ENCODE results near the gene CST4. TPM values are rescaled to one million over a fixed set of nuclear protein-coding genes. Genes with fewer than 3 reads are reported as not detected.
"Not testable (repeated sequence)": the region's sequence is repeated elsewhere in the genome, so short reads cannot be mapped to it uniquely, and the experiment has no call there.

Gene CST4
- total RNA-seq, 1 donor from 2014 or later = not detected

DNA sequence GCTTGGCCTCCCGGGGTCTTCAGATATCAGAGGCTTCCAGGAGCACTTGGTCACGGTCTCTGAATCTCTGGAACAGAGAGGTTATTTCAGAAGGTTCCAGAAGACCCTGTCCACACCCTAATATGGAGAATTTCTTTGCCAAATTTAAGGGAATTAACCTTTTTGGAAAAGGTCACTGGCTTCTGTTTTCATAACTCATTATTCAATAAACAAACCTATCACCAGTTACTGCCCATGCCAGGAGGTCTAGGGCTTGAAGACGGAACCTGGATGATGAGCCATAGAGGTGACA is 507 bp upstream of the CST4 start:
- no peak for DNase-seq (ENCODE audit: low read depth)

DNA sequence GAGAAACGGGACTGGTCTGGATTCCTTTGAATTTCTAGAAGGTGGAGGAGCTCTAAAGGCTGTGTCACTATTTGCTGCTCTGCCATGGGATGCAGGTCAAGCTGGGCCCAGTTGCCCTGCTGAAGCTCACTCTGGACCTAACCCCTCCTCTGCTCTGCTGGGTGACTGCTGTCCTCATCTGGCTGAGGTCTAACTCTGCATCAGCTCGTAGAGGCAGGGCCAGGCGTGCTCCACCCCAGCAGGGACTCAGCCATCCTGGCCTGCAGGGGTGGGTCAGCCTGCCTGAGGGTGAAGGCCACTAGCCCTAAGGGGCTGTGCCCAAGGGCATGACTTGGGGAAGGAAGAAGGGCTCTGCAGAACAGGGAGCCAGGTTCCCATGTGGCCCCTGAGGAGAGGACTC is 852 bp downstream of the CST4 start:
- no peak for DNase-seq (ENCODE audit: low read depth)

DNA sequence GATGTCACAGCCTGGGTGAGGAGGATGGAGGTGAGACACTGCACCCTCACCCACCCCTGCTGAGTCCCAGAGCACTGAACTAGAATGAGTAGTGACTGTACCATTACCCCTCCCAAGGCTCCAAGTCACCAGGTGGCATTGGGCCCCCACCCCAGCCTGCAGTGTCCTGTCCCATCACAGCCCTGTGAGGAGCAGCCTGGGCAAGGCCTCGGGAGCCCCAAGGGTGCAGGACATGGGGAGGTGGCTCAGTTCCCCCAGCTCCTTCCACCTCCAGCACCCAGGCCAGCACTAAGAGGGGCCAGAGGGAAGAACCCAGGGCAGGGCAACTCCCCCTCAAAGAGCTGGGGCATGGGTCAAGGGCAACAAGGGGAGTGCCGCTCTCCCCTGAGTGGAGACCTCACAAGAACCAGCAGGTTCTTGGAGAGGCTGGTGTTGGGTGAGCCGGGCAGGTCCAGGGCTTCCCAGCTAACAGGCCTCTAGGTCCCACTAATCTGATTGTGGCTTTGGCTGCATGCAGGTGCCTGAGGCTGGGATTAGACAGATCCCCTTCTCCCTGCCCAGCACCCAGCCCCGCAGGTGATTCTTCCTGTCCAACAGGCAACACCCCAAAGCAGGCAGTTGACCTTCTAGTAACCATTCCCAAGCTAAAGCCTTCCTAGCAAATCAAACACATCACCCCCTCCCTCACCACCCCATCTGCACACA is 2.6 kb downstream of the CST4 start:
- DNase-seq (ENCODE audit: low read depth) = no peak

DNA sequence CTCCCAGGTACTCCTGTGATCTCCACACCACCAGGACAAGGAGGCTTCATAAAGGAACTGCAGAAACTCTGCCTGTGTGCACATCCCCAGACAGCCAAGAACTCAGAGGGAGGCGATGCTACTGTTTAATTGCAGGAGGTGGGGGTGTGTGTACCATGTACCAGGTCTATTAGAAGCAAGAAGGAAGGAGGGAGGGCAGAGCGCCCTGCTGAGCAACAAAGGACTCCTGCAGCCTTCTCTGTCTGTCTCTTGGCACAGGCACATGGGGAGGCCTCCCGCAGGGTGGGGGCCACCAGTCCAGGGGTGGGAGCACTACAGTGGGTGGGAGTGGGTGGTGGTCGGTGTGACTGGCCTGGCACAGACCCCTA is 3.3 kb downstream of the CST4 start:
- DNase-seq (ENCODE audit: low read depth) = not testable (repeated sequence)

DNA sequence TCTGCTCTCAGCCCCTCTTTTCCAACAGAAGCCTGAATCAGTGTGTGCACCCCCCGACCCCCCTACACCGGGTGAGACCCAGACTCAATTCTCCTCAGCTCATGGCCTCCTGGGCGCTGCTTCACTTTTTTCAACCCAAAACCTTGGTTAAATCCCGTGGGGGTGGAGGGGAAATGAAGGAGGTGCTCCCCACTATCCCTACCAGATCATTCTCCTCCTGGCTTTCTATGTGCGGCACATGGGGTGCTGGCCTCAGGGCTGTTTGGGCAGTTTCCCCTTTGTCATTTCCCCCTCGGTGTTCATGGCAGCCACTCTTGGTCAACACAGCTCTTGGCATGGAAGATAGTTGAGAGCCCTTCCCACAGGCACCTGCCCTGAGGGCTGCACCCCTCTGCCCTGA is 4.6 kb downstream of the CST4 start:
- DNase-seq (ENCODE audit: low read depth) = no peak

DNA sequence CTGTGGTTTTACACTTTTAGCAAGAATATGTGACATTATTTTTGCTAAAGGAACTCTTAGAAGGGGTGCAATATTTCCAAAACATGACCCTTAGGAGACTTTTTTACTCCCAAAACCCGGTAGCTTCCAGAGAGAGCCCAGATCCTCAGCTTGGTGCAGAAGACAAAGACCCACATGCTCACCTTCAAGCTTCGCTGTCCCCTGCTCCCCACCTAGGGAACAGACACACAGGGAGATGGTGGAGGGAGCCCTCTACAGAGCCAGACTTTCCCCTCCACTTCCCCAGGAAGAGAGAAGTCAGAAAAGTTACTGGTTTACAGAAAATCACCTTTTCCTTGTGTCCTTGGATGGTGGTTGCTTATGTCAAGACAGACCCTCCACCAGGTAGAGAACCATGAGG is 5.0 kb downstream of the CST4 start:
- no peak for DNase-seq (ENCODE audit: low read depth)

DNA sequence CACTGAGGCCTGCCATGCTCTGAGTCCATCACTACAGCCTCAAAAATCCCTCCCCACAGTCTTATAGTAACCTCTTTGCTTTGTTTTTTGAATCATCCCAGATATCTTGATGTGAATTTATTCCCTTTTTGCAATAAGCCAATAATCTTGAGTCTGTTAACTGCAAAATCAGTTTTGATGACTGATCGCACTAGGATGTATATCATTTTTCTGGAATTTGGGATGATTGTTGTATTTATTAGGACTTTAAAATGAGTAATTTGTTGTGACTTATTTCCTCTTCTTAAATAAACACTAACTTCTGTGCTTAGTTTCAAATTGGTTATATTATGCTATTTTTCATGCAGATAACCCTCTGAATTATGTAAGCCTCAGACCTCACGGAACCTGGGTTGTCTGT is 5.6 kb downstream of the CST4 start:
- no peak for DNase-seq (ENCODE audit: low read depth)

DNA sequence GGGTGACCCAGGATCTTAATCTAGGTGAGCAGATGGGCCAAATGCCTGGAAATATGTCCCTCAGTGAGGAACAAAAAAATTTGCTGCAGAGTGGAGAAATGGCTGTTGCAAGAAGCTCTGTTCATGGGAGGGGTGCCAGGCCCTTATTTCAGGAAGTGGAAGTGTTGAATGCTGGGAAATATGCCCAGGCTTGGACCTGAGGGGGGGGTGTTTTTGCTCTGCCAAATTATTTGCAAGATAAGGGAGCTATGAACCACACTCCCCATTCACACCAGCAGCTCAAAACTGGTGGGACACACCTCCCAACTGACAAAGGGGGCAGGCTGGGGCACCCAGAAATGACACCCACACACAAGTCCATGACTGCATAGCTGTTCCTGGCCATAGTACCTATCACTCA is 8.7 kb downstream of the CST4 start:
- DNase-seq (ENCODE audit: low read depth) = no peak

DNA sequence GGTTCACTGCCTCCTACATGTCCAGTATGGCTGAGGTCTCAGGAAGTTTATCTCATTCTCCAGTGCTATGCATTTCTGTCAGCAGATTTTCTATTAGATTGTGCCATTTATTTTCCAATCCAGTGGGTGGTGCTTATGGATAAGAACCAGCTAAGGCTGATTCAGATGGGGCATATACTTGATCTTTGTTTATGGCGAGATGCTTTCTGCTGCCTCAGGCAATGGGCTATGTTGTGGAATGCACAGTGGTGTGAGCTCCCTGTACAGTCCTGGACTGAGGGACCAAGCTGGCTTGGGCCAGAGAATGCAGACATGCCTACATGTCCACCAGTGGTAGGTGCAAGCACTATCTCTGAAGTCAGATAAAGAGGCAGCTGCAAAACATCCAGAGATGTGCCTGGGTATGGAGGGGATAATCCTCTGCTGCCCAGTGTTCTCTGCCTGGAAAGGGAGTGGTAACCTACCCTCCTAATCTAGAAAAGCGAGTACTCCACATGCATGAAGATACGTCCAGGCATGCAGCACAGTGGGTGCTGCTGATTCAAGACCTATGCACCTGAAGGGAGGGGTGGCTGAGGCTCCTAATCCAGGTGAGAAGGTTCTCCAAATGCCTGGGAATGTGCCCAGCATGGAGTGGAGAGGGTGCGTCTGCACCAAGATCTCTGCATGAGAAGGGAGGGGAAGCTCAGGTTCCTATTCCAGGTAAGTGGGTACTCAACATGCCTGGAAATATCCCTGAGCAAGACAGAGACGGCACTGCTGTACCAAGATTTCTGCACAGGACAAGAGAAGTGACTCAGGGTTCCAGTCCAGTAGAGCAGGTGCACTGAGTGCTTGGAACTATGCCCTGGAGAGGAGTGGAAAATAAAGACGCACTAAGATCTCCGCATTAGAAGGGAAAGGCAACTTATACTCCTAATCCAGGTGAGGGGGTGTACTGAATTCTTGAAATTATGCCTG is 9.4 kb downstream of the CST4 start:
- DNase-seq (ENCODE audit: low read depth) = no peak

DNA sequence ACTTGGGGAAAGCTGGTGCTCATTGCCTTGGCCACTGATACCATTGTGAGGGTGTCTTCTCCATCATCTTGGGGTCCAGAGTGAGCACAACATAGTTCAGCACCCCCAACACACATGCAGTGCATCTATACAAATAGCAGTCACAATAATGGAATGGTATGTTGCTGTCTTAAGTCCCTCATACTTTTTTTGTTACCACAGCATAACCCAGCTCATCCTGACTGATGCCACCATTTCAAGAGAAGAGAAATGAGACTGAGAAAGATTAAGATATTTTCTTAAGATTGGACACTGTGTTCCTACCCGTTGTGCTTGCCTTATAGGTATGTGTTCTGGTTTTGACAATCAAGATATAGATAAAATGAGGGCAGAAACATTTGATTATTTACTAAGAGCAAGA is 15.6 kb downstream of the CST4 start:
- DNase-seq (ENCODE audit: low read depth) = no peak

DNA sequence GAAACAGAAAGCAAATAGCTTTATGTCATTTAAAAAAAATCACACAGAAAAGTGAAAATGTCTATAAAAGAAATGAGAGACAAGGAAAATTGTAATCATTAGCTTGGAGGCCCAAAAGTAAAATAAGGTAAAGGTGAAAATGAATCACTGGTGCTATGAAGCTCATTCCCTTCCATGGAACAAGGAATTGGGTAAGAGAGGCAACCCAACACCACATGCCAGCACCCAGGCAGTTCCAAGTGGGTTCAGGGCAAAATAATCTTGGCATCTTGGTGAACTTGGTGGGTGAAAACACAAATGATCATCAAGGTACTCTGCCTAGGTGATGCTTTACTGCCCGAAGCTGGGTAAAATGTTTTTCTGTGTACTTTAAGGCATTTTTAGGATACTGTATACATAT is 16.7 kb downstream of the CST4 start:
- DNase-seq (ENCODE audit: low read depth) = no peak

DNA sequence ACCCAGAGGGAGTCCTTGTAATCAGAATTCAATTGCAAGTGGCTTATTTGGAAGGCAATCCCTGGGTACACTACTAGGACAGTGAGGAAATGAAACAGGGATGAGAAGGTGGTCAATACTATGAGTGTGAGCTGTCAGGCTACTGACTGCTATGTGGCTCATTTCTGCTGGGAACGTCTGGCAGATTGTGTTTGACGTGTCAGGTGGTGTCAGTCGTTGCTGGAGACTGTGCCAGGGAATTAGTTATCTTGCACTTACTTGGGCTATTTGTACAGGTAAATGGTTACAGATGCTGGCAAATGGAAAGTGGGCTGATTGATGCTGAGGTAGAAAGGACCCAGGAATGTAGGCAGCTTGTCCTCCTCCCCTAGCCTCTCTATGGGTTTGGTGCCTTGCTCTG is 17.4 kb downstream of the CST4 start:
- no peak for DNase-seq (ENCODE audit: low read depth)

DNA sequence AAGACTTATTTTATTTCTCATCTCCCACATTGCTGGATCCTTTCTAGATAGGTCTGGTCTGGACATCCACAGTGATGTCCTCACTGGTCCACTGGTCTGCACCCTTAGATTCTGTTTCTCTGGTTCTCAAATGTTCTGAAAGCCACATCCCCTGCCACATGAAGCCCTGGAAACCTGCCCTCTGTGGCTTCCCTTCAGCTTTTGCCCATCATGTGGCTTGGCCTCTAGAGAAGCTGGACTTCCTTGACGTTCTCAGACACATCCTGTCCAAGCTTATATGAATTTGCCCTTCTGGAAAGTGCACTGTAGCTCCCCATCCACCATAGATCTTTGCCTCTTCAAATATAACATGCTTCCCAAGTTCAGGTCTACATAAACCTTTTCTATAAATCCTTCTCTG is 18.5 kb downstream of the CST4 start:
- DNase-seq (ENCODE audit: low read depth) = no peak

DNA sequence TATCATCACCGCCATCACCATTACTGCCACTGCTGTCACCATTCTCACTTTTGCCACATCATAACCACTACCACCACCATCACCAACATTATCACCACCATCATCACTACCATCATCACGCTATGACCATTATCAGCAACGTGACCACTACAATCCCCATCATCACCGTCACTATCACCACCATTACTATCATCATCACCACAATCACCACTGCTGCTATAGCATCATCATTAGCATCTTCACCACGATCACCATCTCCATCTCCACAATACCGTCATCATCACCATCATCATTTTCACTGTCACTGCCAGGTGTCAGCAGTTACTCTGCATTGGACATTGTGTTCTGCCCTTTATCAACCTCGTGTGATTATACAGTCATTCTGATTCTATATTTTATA is 19.0 kb downstream of the CST4 start:
- no peak for DNase-seq (ENCODE audit: low read depth)

DNA sequence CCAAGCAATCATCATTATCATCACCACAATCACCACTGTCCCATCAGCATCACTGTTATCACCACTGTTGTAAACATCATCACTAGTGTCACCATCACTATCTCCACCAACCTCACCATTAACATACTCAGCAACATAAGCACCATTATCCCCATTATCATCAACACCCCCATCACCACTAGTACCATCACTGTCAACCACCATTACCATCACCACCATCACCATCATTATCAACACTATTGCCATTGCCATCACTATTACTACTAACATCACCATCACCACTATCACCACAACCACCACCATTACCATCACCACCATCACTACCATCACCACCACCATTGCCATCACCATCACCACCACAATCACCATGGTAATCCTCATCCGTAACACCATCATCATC is 19.5 kb downstream of the CST4 start:
- DNase-seq (ENCODE audit: low read depth) = no peak

DNA sequence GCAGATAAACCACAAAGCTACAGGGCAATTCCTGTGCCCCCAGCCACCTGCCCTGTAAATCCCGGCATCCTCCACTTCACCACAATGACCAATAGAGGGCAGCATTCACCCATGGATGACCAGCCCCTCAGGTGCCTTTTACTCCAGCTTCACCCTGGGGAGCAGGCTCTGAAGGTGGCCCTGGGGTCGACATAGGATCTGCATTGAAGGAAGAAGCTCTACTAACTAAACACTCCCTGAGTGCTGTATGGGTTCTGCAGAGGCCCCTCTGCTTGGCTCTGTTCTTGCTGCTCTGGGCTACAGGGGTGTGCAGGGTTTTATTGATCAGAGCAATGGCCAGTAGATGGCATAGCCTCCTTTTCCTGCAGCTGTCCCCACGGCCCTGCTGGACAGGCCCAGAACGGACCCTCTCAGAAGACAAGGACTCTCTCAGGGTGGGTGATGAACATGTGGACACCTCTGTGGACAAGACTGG is 20.3 kb downstream of the CST4 start:
- peak; percentile 67 for DNase-seq (ENCODE audit: low read depth)

DNA sequence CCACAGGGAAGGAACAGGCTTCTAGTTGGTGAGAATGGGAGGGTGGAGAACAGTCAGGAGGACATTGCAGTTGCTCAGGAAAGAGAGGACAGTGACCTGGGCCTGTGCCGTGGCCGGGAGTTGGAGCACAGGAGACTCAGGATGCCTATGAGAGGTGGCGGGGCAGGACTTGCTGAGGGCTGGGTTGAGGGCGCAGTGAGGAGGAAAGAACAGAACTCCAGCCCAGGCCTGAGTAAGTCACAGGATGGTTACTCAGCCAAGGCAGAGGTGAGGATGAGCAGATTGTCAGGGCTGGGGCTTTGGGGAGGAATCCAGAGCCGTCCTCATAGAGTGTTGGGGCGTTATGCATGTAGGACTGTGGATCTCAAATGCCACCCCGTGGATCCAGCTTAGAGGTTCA is 21.2 kb downstream of the CST4 start:
- DNase-seq (ENCODE audit: low read depth) = no peak

DNA sequence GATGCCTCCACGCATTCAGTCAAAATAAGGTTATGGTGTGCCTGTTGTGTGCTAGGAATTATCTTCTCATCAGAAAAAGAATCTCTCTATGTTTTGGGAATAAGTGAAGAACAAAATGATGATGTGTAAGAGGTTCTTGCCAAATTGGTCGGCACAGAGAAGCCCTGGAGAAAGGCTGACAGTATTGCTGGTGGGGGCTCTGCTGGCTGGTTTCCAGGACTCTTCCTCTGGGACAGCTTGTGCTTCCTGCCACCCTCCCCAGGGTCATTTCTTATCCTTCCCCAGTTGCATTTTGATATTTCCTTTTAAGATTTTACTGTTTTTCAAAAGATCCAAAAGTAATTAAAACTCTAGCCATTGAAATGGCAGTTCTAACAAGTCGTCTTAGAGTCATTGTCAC is 22.1 kb downstream of the CST4 start:
- no peak for DNase-seq (ENCODE audit: low read depth)

DNA sequence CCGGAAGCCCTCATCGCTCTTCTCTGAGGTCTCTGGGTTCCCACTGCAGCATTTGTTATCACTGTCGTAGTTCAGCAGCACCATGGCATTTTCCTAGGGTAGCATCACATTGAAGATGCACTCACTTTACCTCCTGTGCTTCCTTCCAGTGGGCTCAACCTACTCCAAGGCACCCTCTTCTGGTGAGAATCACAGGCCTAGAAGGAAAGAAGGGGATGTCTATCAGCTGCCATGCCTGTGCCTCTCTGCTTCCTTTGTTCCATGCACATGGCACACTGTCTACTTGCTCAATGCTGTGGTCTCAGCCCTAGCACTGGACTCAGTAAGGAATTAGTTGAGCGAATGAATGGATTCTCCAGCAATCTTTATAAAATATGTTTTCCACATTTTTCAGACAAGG is 22.6 kb downstream of the CST4 start:
- DNase-seq (ENCODE audit: low read depth) = peak; percentile 53

DNA sequence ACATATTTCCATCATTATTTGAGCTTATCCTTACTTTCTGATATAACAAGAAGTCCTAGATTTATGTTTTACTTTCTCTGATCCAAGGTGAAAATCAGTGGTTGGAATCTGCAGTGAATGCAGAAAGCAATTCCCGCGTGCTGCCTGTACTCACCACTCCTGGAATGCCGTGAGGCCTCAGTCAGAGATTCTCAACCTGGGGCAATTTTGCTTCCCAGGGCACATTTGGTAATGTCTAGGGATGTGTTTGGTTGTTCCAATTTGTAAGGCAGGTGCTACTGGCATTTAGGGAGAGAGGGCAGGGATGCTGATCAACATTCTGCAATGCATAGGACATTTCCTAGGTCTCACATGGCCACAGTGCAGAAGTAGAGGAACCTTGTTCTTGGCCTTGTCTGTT is 23.9 kb downstream of the CST4 start:
- no peak for DNase-seq (ENCODE audit: low read depth)

DNA sequence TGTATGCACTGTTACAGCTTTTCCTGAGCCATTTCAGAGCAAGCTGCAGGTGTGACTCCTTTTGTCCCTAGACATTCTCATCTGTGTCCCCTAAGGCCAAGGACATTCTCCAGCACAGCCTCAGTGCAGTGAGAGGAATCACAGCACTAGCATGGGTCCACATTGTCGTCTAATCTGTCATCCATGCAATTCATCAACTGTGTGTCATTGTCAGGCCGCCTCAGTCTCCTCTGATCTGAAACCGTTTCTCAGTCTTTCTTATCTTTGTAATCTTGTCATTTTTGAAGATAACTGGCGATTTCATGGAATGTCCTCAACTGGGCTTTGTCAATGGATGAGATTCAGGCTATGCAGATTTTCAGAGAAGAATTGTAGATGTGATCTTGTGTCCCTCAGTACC is 24.8 kb downstream of the CST4 start:
- not testable (repeated sequence) for DNase-seq (ENCODE audit: low read depth)

DNA sequence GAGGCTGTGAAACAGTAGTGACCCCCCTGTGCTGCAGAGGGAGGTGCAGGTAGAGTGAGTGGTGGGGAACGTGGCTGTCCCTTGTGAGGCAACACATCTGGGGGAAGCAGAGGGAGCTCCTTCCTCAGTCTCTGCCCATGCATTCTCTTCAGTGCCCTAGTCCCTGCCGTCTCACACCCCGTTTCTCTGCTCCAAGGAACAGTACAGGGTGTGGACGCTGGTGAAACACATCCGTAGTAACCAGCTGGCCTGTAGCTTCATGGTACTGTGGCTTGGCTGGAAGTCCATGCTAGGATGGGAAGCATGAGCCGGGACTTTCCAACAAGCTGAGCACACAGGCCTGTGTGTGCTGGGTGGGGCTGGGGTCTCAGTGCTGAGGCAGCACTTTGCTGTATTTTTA is 25.7 kb downstream of the CST4 start:
- DNase-seq (ENCODE audit: low read depth) = peak; percentile 64
